Ecto neural progenitor cell (in vitro differentiated cells): Measurements from ENCODE around the gene COX4I1.
"Not testable (repeated sequence)": the region's sequence is repeated elsewhere in the genome, so short reads cannot be mapped to it uniquely, and the experiment has no call there.

Source experiments
- DNase-seq: peaks from one replicate; pipeline ENCODE4 v3.0.0-alpha.2; 2018; ENCODE audit warnings: low spot score

Gene COX4I1

GRCh38 chr16:85824161-85825135 lies 25.0 kb downstream of the COX4I1 start:
- no peak for DNase-seq

GRCh38 chr16:85825326-85825725 lies 25.8 kb downstream of the COX4I1 start:
- DNase-seq, result no peak

GRCh38 chr16:85826686-85827247 lies 27.3 kb downstream of the COX4I1 start:
- DNase-seq, result no peak

- no peak for DNase-seq
These were observed 28.7 kb downstream of the COX4I1 start for GRCh38 chr16:85828166-85828565.

- no peak for DNase-seq
These were observed 29.8 kb downstream of the COX4I1 start for GRCh38 chr16:85829171-85829719.

GRCh38 chr16:85829751-85830445 lies 30.4 kb downstream of the COX4I1 start:
- no peak for DNase-seq

GRCh38 chr16:85830821-85831220 lies 31.3 kb downstream of the COX4I1 start:
- DNase-seq, result no peak

GRCh38 chr16:85832570-85833218 lies 33.2 kb downstream of the COX4I1 start:
- DNase-seq, result no peak

GRCh38 chr16:85833219-85833920 lies 33.9 kb downstream of the COX4I1 start:
- DNase-seq, result no peak

- no peak for DNase-seq
These were observed 35.2 kb downstream of the COX4I1 start for GRCh38 chr16:85834741-85835140.

- no peak for DNase-seq
These were observed 35.8 kb downstream of the COX4I1 start for GRCh38 chr16:85835227-85835751.

- DNase-seq, result no peak
These were observed 36.6 kb downstream of the COX4I1 start for GRCh38 chr16:85835956-85836705.

GRCh38 chr16:85836706-85837582 lies 37.4 kb downstream of the COX4I1 start:
- no peak for DNase-seq

- DNase-seq, result not testable (repeated sequence)
These were observed 38.2 kb downstream of the COX4I1 start for GRCh38 chr16:85837654-85838053.

GRCh38 chr16:85838381-85838780 lies 38.9 kb downstream of the COX4I1 start:
- no peak for DNase-seq

- DNase-seq, result no peak
These were observed 39.5 kb downstream of the COX4I1 start for GRCh38 chr16:85838876-85839585.

- no peak for DNase-seq
These were observed 40.3 kb downstream of the COX4I1 start for GRCh38 chr16:85839681-85840240.

- no peak for DNase-seq
These were observed 40.9 kb downstream of the COX4I1 start for GRCh38 chr16:85840395-85840794.
